HG03575 (cell line): Measurements from ENCODE around the gene XRCC2.
A peak's percentile ranks its signal among the peaks of the same experiment; 100 is the strongest.
"Not testable (repeated sequence)": the region's sequence is repeated elsewhere in the genome, so short reads cannot be mapped to it uniquely, and the experiment has no call there.

Source experiments
- ATAC-seq: cut with Tn5 transposase; IDR thresholded peaks from one replicate; pipeline ENCODE4 v1.9.1; 2021; ENCODE audit not compliant: unreplicated experiment, insufficient number of reproducible peaks, low FRiP score; ENCODE audit errors: extremely low read depth

XRCC2 gene

DNA sequence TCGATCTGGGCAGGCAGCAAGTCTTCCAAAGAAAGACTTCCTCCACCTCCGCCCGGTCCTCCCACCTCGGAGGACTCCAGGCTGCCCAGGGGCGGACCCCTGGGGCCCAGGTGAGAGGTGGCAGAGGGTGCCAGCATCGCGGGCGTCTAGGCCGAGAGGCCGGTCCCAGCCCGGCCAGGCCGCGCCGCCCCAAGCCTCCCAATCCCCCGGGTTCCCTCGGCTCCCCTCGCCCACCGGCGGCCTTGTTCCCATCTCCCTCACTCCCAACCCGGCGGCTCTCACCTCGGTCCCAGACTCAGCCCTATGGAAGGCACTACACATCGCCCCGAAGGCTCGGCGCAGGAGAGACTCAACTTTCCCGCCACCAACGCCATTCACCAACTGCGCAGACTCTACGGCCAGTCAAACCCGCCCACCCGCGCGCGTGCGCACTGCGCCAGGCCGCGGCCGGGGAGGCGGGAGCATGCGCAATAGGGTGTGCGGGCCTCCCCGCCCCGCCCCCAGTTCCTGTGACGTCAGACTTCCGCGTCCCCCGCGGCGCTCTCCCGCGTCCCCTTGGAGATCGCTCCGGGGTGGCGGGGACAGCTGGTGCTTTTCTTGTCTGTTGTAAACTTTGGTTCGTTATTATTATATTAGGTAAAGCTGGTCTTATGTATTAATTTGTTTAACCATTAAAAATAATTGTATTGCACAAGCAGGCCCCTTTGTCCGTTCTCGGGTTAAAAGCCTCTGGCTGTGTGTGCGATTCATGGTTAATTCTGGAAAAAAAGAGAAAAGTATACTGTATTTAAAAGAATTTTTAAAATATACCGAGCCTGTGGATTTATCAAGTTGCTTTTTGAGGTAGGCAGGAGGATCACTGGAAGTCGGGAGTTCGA lies at the start of gene XRCC2:
XRCC2 (minus strand) TSS at position 383 of the 878 bp plus-strand sequence; CDS start at position 321, 62 bp downstream.
- peak; percentile 57 for ATAC-seq

DNA sequence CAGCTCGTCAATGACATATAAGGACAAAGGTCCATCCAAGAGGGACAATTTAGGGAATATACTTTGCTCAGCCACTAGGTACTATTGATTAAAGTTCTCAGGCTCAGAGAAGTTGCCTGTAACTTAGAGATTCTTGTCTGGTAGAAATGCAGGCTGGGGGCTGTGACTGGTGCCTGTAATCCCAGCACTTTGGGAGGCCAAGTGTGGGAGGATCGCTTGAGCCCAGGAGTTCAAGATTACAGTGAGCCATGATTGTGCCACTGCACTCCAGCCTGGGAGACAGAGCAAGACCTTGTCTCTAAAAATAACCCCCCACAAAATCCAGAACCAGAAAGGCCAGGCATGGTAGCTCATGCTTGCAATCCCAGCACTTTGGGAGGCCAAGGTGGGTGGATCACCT lies 47.4 kb upstream of the XRCC2 start:
- ATAC-seq: no peak

DNA sequence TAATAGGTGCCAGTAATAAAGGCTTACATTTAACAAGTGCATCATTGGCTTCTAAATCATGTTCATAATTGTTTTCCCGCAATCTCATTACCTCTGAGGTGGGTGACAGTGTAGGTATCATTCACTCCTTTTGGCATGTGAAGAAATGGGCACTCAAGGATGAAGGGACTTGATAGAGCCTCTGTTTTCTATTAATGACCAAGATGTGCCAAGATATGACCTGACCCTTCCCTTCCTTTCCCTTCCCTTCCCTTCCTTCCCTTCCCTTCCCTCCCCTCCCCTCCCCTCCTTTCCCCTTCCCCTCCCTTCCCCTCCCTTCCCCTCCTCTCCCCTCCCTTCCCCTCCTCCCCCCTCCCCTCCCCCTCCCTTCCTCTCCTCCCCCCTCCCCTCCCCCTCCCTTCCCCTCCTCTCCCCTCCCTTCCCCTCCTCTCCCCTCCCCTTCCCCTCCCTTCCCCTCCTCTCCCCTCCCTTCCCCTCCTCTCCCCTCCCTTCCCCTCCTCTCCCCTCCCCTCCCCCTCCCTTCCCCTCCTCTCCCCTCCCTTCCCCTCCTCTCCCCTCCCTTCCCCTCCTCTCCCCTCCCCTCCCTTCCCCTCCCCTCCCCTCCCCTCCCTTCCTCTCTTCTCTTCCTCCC lies 36.6 kb upstream of the XRCC2 start:
- ATAC-seq: not testable (repeated sequence)

DNA sequence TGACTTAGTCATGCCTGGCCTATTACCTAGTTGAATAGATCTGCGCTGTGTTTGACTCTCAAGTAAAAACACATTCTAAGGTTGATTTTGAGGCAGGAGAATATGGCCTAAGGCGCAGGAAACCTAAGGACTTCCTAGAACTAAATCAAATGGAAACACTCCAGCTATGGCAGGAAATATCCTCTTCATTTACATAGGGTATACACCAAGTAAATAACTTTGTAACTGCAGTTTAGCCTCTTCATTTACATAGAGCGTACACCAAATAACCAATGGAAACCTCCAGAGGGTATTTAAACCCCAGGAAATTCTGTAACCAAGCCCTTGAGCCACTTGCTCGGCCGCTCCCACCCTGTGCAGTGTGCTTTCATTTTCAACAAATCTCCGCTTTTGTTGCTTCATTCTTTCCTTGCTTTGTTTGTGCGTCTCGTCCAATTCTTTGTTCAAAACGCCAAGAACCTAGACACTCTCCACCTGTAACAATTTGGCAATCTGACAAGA lies 35.6 kb upstream of the XRCC2 start:
- ATAC-seq: no peak

DNA sequence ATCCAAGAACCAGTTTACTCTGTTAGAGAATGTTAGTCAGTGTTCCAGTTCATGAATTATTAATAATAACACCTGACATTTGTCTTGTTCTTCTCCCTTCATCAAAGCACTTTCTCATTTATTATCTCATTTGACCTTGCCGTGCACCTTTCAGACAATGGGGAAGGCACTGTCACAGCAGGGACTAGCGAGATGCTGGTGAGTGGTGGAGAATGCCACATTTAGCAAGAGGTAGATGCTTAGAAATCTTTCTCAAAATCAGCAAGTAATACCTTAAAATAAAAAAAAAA lies 34.2 kb upstream of the XRCC2 start:
- no peak for ATAC-seq

DNA sequence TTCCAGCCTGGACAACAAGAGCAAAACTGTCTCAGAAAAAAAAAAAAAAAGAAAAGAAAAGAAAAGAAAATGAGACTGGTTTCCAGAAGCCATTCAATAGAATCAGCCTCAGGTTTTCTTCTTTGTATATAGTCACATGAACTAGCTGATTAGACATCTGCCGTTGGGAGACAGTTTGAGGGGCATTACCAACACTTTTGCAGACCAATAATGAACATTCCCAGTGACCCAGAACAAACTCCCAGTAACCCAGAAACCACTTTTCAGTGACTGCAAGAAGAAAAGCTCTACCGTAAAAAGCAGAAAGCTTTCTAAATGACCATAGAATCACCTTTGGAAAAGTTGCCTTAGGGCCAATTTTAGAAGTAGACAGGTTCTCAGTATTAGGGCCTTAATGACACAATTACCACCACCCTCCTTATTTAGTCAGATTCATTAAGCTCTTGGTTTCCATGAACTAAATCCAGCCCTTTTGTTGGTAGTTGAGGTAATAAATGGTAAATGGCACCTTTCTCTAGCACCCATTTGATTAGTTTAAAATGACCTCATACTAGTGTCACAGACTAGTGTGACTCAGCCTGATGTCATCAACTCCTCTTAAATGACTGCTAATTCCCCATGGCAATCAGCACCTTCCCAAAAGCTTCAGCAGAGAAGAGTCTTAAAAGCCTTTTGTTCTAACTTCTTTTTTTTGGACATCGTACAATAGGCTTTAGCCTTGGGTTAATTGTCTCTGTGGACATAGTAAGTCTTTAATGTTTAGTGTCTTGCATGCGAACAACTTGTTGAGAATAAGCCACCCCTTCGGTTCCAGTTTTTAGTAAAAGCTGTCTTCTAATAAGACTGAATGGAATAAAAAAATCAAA lies 33.6 kb upstream of the XRCC2 start:
- no peak for ATAC-seq

DNA sequence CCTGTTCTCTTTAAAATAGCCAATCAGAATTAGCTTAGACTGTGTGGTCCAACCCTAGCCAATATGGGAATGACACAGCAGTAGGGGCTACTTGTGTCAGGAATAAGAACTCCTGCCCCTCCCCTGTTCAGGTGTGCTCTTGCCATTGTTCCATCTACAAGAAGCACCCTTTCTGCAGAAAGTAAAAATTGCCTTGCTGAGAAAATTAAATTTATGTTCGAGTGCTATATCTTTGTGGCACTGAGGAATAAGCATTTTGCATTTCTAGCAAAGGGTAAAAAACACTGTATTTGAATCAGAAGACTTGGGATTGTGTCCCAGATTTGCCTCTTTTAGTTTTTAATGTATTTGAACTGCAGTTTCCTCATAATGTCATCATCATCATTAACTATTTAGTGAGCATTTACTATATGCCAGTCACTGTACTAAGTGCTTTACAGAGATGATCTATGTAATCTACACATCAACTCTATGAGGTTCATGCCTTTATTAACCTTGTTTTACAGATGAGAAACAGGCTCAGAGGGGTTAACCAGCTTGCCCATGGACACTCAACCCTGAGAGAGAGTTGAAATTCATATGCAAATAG lies 28.9 kb upstream of the XRCC2 start:
- ATAC-seq: no peak

DNA sequence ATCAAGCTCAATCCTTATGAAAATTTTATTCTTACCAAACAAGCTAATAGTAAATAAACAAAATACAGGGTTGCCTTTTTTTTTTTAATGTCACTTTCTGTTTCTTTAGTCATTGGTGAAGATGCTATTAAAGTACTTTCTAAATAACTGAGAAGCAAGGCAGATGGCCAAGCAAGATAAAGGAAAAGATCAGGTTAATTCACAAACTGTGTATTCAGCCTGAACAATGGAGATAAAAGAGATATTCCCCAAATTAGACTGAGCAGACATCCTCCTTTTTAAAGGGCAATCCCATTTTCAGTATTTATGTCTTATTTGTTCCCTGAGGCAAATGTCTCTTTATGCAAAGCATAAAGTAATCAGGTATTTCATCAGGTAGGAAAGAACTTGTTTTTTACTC lies 23.1 kb upstream of the XRCC2 start:
- ATAC-seq: no peak

DNA sequence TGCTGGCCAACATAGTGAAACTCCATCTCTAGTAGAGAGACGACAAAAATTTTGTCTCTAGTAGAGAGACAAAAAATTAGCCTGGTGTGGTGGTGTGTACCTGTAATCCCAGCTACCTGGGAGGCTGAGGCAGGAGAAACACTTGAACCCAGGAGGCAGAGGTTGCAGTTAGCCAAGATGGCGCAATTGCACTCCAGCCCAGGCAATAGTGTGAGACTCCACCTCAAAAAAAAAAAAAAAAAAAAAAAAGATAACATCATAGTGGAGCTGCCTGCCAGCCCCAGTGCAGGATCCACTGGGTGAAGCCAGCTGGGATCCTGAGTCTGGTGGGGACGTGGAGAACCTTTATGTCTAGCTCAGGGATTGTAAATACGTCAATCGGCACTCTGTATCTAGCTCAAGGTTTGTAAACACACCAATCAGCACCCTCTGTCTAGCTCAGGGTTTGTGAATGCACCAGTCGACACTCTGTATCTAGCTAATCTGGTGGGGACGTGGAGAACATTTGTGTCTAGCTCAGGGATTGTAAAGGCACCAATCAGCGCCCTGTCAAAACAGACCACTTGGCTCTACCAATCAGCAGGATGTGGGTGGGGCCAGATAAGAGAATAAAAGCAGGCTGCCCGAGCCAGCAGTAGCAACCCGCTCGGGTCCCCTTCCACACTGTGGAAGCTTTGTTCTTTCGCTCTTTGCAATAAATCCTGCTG lies 21.5 kb upstream of the XRCC2 start:
- ATAC-seq: not testable (repeated sequence)

DNA sequence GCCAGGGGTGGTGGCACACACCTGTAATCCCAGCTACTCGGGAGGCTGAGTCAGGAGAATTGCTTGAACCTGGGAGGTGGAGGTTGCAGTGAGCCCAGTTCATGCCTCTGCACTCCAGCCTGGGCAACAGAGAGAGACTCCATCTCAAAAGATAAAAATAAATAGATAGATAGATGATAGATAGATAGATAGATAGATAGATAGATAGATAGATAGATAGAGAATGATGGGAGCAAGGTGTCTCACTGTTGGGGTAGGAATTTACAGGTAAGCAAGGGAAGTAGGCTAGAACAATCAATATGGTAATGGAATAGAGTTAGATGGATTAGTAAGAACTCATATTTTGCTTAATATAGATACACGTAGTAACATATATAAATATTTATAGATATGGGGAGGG lies 16.3 kb upstream of the XRCC2 start:
- not testable (repeated sequence) for ATAC-seq

DNA sequence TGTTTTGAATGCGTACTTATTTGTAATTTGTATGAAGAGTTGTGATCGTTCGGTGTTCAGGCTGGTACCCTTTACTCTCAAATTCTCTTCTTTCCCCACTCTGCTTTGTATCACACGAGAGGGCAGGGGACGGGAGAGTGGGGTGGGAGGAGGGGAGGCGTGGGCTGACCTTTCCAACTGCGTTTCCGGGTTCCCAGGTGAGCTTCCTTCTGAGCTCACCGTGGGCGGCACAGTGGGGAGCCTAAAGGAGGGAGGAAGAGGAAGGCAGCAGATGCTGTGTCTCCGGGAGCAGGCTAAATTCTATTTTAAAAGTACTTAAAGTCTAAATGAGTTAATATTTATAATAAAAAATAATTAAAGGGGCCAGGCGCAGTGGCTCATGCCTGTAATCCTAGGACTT lies 7.4 kb upstream of the XRCC2 start:
- no peak for ATAC-seq

DNA sequence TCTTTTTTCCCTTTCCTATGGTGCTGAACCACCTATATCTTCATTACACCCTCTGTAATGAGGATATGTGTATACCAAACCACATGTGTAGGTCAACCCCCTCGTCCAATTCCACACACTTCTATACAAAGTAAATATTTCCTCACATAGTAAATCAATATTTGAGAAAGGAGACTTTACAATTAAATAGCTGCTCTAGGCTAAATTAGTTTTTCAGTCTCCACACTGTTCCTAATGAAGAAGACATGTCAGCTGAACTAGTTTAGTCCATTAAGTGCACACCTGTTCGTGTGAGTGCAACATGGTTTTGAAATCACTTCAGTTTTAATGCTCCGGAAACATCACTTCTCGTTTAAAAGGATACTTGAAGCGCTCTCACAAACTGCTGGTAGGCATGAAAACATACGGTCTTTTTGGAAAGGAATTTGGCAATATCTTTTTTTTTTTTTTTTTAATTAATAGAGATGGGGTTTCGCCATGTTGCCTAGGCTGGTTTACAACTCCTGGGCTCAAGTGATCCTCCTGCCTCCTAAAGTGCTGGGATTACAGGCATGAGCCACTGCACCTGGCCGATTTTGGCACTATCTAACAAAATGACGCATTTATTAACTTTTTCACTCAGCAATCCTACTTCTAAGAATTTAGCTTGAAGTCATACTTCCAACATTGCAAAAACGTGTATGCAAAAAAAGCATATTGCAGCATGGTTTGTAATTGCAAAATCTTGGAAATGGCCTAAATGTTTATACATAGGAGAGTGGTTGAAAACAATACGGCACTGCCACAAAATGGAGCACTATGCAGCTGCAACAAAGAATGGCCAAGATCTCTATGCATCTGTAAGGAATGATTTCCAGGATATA lies 2.1 kb upstream of the XRCC2 start:
- ATAC-seq: no peak

DNA sequence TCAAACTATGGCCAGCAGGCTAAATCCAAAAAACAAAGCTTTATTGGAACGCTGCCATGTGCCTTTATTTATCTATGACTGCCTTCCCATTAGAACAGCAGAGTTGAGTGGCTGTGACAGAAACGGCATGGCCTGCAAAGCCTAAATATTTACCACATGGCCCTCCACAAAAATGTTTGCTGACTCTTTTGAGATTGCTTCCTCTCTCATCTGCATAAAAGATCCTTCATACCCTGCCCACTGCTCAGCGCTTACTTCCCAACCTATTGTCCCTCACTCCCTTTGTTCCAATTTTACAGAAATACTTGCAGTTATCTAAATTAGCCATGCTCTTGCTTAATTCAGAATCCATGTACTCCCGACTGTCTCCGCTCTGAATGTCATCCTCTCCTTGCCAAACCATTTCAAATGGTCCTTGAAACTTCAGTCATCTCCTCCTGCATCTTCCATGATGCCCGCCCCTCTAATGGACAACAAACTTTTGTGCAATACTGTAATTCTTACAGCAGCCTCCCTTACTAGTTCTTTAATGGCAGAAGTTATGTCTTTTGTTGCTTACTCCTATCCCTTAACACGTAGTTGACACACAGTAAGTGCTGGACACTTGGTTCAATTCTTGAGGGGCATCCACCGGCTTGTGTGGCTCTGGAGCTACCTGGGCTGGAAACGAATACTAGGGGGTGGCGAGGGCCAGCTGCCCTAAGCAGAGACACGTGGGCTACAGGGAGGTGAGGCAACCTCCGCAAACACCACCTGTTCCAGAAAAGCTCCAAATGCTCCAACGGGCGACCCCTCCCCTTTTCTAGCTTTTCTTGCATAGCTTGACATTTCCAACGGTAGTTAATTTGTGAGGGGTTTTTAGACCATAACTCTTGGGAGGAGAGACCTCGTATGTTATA lies 832 bp downstream of the XRCC2 start:
- no peak for ATAC-seq

DNA sequence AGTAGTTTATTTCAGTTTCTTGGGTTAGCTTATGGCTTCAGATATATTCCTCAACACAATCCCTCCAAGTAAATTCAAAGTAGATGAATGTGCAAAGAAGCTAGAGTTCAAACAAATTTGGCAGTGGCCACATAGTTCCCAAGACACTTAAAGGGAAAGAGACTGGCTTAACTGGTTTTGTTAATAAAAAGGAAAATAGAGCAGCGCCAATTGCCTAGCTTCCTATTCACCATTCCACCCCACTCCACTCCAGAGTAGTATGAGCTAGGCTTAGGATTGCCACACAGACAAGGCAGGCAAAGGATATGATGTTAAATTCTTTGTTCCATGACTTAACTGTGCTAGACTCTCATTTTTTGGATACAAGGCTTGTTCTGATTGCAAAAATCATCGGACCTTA lies 2.0 kb downstream of the XRCC2 start:
- ATAC-seq: no peak

DNA sequence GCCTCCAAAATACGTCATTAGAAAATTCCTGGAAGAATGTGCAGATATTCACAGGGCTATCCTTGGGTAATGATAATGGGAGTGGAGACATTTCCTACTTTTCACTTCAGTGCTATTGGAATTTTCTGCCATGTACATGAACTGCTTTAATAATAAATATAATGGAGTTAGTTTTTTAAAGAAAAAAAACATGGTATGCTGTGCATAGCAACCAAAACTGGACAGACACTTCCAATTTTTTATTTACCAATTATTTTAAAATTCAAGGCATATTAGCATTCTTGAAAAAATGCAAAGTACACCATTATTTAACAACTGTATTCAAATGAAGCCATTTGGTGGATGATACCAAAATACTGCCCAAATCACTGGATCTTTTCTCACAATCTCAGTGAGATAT lies 3.3 kb downstream of the XRCC2 start:
- ATAC-seq: no peak

DNA sequence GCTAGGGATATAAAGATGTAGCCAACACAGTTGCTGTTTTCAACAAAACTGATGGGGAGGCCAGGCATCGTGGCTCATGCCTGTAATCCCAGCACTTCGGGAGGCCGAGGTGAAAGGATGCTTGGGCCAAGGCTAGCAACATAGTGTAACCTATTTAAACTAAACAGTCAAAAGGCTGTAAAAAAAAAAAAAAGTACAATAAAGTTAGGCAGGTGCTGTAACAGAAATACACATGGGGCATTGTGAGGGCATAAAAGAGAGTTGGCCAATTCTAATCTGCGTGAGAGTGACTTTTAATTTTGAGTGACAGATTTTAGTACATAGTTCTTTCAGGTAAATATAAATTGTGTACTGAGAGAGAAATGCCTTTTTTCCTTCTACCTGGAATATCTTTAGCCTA lies 6.2 kb downstream of the XRCC2 start:
- ATAC-seq: no peak

DNA sequence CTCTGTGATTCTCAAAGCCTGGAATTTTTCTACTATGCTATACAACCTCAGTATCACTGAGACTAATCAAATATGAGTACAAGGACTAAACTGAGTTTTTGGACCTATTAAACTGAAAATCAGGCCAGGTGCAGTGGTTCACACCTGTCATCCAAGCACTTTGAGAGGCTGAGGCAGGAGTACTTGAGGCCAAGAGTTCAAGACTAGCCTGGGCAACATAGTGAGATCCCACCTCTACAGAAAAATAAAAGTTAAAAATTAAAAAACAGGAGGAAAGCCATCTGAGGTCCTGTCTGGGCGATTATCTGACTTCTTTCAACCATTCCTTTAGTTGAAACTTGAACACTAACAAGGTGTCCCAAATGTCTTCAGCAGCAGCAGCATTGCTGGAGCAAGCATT lies 7.0 kb downstream of the XRCC2 start:
- no peak for ATAC-seq
